DOHH2 (cell line): ENCODE results near the gene TMEM114.
"Not testable (repeated sequence)": the region's sequence is repeated elsewhere in the genome, so short reads cannot be mapped to it uniquely, and the experiment has no call there.

Source experiments
- CTCF ChIP-seq: fragments of 200-600 bp; sonication (generic); IDR thresholded peaks from one replicate; pipeline ENCODE4 v1.5.1; 2014; ENCODE audit warnings: antibody characterized with exemption, mild to moderate bottlenecking, low read depth, low read length; ENCODE audit not compliant: poor library complexity, severe bottlenecking
- EZH2phosphoT487 ChIP-seq: fragments of 200-600 bp; sonication (generic); IDR thresholded peaks from 2 replicates; pipeline ENCODE4 v1.6.1; 2017; ENCODE audit warnings: borderline replicate concordance, mild to moderate bottlenecking, antibody characterized with exemption, low read length, moderate library complexity, mixed read lengths

DNA sequence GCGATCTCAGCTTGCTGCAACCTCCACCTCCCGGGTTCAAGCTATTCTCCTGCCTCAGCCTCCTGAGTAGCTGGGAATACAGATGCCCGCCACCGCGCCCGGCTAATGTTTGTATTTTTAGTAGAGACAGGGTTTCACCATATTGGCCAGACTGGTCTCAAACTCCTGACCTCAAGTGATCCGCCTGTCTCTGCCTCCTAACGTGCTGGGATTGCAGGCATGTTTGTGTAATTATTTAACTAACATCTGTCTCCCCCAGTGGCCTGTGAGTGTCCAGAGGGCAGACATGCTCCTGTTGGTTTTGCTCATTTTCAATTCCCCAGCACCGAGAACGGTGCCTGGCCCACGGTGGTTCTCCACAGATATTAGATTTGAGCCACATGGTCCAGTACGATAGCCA, 19.9 kb downstream of the TMEM114 start:
- not testable (repeated sequence) for TF ChIP-seq CTCF, EZH2phosphoT487
